ENCODE data around the gene PEX10.
A peak's percentile ranks its signal among the peaks of the same experiment; 100 is the strongest.
"Not testable (repeated sequence)": the region's sequence is repeated elsewhere in the genome, so short reads cannot be mapped to it uniquely, and the experiment has no call there.

The PEX10 gene

DNA sequence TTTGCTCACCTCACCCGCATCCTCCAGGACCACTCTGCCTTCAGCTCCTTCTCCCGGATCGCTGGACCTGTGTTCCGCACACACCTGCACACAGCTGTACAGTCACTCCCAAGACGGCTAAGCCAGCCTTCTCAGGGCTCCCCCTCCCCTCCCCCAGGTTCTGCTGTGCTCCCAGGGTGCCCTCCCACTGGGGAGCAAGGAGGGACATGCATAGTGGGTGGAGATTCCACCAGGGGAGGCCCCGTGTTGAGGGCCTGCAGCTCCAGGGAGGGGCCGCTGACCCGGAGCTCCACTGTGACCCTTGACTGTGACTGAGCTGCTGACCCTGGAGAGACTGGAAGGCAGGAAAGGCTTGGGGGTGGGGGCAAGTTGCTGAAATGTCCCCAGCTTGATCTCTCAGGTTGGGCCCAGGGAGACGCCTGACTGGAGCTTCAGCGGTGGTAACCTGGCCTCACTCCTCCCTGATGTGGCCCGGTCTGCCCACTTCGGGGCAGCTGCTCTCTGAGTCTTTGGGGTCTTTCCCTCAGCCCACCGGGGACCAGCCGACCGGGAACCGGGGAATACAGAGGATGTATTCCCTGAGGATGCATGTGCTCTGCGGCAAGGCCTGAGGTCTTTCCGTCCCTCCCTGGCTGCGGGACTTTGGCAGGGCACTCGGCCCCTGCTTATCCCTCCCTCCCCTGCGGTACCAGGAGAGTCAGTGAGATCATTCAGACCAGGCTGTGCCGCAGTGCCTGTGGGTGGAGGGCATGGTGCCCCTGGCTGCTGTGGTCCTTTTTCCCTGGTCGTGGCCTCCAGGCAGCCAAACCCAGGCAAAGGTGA, 35.1 kb upstream of the PEX10 start:
- Histone ChIP-seq H3K36me3 (ENCODE audit: insufficient read depth, low read length) (no peaks in the 10 kb centered on the region), H3K9ac (ENCODE audit: low read depth, low read length) (no peak overlapping the region), H3K4me1 (ENCODE audit: insufficient read depth, low read length) (peaks cover 21% of the 10 kb centered on the region; the same call in 1 of the 2 replicates), H3K9me3 (ENCODE audit: control insufficient read depth, insufficient read depth, low read length) (no peaks in the 10 kb centered on the region)

DNA sequence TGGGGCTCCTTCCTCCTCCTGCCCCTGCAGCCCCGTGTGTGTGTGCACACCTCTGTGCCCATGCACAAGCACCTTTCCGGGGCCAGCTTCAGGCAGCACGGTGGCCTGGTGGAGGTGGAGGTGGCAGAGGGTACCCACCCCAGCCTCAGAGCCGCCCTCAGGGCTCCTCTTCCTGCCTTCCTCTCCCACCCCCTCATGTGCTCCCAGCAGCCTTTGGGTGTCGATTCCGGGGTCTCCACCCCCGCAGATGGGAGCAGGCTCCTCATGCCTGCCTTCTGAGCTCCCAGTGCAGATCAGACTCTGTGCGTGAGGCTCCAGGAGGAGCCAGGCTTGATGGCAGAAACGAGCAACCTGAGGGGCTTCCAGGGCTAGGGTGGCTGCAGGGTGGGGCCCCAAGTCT, 34.5 kb upstream of the PEX10 start:
- Histone ChIP-seq H3K9ac (ENCODE audit: low read depth, low read length) (no peak overlapping the region), H3K36me3 (ENCODE audit: insufficient read depth, low read length) (no peaks in the 10 kb centered on the region), H3K9me3 (ENCODE audit: control insufficient read depth, insufficient read depth, low read length) (no peaks in the 10 kb centered on the region), H3K4me1 (ENCODE audit: insufficient read depth, low read length) (peaks cover 17% of the 10 kb centered on the region; the same call in 1 of the 2 replicates)

DNA sequence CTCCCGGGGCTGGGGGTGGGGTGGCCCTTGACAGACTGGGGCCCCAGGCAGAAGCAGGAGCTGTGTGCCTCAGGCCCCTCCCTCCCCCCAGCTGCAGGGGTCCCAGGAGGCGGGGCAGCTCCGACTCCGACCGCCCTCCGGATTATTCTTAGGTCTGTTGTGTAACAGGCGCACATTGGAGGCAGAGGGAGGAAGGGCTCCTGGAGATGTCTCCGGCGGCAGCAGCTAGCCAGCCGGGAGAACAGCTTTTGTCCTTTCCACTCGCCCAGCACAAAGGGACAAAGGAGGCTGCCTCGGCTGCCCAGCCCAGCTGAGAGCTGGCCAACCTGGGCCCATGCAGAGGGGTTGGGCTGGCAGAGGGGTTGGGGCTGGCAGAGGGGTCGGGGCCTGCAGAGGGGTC, 34.0 kb upstream of the PEX10 start:
- peaks cover 16% of the 10 kb centered on the region; the same call in 1 of the 2 replicates for H3K4me1 ChIP-seq (ENCODE audit: insufficient read depth, low read length)
- no peaks in the 10 kb centered on the region for H3K36me3 ChIP-seq (ENCODE audit: insufficient read depth, low read length)
- H3K9ac ChIP-seq (ENCODE audit: low read depth, low read length) = no peak overlapping the region
- H3K9me3 ChIP-seq (ENCODE audit: control insufficient read depth, insufficient read depth, low read length) = no peaks in the 10 kb centered on the region

DNA sequence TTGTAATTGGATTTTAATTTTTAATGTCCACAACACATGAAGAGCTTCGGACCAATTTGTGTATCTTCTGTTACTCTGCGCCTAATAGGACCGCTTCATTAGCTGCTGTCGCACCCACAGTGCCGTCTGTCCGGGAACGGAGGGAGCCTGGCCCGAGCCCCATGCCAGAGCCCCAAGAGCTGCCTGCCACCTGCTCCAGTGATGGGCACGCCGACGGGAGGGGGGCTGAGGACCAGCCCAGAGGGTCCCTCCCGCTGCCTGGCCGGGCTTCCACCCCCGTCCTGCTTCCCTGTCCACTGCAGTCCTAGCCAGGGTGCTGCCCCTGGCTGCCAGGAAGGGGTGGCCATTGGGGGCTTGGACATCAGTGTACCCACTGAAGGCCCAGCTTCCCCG, 33.5 kb upstream of the PEX10 start:
- no peaks in the 10 kb centered on the region for H3K36me3 ChIP-seq (ENCODE audit: insufficient read depth, low read length)
- no peak overlapping the region for H3K9ac ChIP-seq (ENCODE audit: low read depth, low read length)
- no peaks in the 10 kb centered on the region for H3K9me3 ChIP-seq (ENCODE audit: control insufficient read depth, insufficient read depth, low read length)
- peaks cover 13% of the 10 kb centered on the region; the same call in 1 of the 2 replicates for H3K4me1 ChIP-seq (ENCODE audit: insufficient read depth, low read length)

DNA sequence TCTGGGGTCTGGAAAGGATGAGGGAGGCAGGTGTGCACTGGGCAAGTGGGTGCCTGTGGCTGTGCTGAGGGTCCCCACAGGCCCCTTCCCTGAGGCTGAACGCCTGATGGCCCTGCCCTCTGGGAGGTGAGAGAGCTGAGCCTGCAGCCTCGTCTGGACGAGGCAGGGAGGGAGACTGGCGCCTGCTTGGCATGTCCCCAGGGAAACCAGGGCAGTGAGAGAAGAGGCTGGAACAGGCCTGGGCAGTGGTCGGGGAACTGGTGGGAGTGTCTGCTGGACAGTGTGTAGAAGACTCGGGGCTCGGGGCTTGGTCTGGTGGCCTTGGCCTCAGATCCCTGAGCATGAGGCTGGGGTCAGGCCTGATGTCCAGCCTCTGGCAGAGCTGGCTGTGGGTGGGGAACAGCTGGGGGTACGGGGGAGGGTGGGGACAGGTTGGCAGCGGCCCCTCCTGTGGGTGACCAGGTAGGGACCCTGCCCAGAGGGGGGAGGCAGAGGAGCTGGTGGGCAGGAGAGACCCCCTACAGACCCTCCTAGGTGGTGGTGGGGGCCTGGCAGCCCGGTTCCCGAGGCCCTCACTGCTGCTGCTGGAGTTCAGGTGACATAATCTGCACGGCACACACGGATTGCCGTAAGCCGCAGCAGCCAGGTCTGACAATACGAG, 32.9 kb upstream of the PEX10 start:
- no peaks in the 10 kb centered on the region for H3K36me3 ChIP-seq (ENCODE audit: insufficient read depth, low read length)
- H3K9ac ChIP-seq (ENCODE audit: low read depth, low read length) = no peak overlapping the region
- peaks cover 13% of the 10 kb centered on the region; the same call in 1 of the 2 replicates for H3K4me1 ChIP-seq (ENCODE audit: insufficient read depth, low read length)
- no peaks in the 10 kb centered on the region for H3K9me3 ChIP-seq (ENCODE audit: control insufficient read depth, insufficient read depth, low read length)

DNA sequence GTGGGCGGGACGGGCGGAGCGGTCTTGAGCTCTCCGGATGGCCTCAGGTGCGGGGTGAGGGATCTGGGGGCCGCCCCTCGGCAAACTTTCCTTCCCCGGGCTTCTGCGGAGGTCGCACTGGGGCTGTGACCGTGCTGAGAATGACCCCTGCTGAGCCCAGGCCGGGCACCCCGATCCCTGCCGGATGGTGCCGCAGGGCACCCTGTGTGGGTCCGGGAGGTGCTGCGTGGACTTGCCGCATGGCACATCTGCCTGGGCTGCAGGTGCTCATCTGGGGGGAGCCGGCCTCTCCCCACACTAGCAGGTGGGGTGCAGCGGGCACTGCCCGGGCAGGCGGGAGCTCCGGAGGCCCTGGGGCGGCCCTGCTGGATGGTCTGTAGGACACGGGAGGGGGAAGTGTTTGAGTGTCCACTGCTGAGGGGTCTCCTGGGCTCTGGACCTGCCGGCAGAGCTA, 31.8 kb upstream of the PEX10 start:
- Histone ChIP-seq H3K36me3 (ENCODE audit: insufficient read depth, low read length) (no peaks in the 10 kb centered on the region), H3K9me3 (ENCODE audit: control insufficient read depth, insufficient read depth, low read length) (no peaks in the 10 kb centered on the region), H3K4me1 (ENCODE audit: insufficient read depth, low read length) (peaks cover 13% of the 10 kb centered on the region; the same call in 1 of the 2 replicates), H3K9ac (ENCODE audit: low read depth, low read length) (peak overlapping the region; percentile 6; the same call in 1 of the 2 replicates)

DNA sequence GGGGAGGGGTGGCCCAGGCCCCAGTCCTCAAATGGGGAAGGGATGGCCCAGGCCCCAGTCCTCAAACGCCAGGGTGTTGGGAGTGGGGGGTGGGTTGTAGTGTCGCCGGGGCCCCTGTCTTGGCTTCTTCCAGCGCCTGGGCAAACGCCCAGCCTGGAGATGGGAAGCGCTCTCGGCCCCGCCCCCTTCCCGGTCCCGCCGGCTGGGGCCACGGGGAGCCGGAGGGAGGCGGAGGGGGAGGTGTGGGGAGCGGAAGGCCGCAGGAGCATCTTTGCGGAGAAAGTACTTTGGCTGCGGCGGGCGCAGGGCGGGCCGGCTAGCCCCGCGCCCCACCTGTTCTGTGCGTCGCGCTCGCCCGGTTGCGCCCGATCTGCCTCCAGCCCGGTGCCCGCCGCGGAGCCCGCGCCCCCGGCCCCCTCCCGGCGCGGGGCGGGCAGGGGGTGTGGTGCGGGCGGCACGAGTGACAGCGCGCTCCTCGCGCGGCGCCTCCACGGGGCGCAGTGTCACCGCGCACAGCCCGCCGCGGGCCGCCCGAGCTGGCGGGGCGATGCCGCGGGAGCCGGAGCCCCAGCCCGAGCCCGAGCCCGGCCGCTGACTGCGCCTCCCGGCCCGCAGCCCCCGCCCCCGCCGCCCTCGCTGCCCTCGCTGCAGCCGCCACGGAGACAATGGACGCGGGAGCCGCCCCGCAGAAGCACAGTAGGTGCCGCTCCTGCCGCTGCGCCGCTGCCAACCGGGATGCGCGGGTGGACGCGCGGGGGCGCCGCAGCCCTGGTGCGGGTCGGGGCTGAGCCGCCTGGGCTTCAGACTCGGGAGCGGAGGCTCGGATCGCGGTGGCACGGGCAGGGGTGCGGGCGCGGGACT, 31.1 kb upstream of the PEX10 start:
- Histone ChIP-seq H3K4me1 (ENCODE audit: insufficient read depth, low read length) (peaks cover 13% of the 10 kb centered on the region; the same call in 1 of the 2 replicates), H3K9me3 (ENCODE audit: control insufficient read depth, insufficient read depth, low read length) (no peaks in the 10 kb centered on the region), H3K36me3 (ENCODE audit: insufficient read depth, low read length) (no peaks in the 10 kb centered on the region), H3K9ac (ENCODE audit: low read depth, low read length) (peak overlapping the region; percentile 6; the same call in 1 of the 2 replicates)

DNA sequence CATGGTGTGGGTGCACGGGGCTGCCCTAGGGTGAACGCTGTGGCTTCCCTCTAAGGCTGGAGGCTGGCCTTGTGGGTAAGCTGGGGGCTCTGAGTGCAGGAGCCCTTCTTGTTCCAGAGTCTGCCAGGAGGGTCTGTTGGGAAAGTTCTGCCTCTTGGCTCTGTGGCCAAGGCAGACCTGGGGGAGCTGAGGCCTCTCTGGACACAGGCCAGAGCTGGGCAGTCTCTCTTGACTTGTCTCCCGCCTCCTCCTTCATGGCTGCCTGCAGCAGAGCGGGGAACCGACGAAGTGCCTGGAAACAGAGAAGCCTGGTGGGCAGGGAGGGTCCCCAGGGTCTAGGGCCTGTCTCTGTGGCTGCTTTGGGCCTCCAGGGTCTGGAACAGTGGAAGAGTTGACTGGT, 30.3 kb upstream of the PEX10 start:
- no peak overlapping the region for H3K9ac ChIP-seq (ENCODE audit: low read depth, low read length)
- no peaks in the 10 kb centered on the region for H3K36me3 ChIP-seq (ENCODE audit: insufficient read depth, low read length)
- peaks cover 9% of the 10 kb centered on the region; the same call in 1 of the 2 replicates for H3K4me1 ChIP-seq (ENCODE audit: insufficient read depth, low read length)
- no peaks in the 10 kb centered on the region for H3K9me3 ChIP-seq (ENCODE audit: control insufficient read depth, insufficient read depth, low read length)

DNA sequence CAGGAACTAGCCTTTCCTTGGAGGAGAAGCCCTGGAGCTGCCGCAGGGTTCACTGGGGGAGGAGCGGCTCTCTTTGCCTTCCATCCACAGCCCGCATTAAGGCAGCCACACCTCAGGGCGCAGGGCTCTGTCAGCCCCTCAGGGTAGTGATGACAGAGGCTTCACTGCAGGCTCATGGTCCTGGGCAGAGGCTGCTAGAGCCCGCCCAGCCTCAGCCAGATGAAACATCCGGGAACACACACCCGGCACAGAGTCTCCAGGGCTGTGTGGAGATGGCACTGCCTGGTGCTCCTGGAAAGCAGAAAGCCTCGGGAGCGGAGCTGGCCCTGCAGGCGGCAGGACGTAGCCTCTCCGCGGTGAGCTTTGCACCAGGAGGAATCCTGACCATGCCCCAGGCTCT, 29.4 kb upstream of the PEX10 start:
- Histone ChIP-seq H3K36me3 (ENCODE audit: insufficient read depth, low read length) (no peaks in the 10 kb centered on the region), H3K9ac (ENCODE audit: low read depth, low read length) (no peak overlapping the region), H3K9me3 (ENCODE audit: control insufficient read depth, insufficient read depth, low read length) (no peaks in the 10 kb centered on the region), H3K4me1 (ENCODE audit: insufficient read depth, low read length) (peaks cover under 1% of the 10 kb centered on the region; the same call in 1 of the 2 replicates)

DNA sequence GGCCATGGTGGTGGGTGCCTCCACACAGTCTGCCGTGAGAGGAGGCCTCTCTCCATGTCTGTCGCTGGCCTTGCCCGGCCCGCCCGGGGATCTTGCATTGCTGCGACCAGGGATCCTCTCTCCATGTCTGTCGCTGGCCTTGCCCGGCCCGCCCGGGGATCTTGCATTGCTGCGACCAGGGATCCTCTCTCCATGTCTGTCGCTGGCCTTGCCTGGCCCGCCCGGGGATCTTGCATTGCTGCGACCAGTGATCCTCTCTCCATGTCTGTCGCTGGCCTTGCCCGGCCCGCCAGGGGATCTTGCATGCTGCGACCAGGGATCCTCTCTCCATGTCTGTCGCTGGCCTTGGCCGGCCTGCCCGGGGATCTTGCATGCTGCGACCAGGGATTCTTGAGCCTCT, 28.0 kb upstream of the PEX10 start:
- not testable (repeated sequence) for H3K9ac ChIP-seq (ENCODE audit: low read depth, low read length); H3K9me3 ChIP-seq (ENCODE audit: control insufficient read depth, insufficient read depth, low read length); H3K4me1 ChIP-seq (ENCODE audit: insufficient read depth, low read length); H3K36me3 ChIP-seq (ENCODE audit: insufficient read depth, low read length)

DNA sequence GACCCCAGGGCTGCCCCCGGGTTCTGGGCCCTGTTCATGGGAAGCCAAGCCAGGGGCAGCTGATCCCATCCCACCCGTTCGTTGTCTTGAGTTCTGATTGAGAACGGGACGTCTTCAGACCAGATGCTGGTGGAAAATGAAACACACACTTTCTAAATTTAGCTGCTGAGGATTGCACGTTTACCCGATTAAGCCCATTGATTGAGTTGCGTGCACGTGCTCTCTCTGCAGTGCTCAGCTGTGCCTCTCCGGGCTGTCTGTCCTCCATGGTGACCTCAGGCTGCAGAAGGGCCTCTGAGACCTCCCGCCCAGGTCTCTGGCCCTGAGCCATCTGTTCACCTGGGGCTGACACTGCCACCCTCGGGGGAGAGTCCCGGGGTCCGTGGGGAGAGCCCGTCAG, 27.0 kb upstream of the PEX10 start:
- no peaks in the 10 kb centered on the region for H3K4me1 ChIP-seq (ENCODE audit: insufficient read depth, low read length)
- H3K9ac ChIP-seq (ENCODE audit: low read depth, low read length) = no peak overlapping the region
- H3K36me3 ChIP-seq (ENCODE audit: insufficient read depth, low read length) = no peaks in the 10 kb centered on the region
- no peaks in the 10 kb centered on the region for H3K9me3 ChIP-seq (ENCODE audit: control insufficient read depth, insufficient read depth, low read length)

DNA sequence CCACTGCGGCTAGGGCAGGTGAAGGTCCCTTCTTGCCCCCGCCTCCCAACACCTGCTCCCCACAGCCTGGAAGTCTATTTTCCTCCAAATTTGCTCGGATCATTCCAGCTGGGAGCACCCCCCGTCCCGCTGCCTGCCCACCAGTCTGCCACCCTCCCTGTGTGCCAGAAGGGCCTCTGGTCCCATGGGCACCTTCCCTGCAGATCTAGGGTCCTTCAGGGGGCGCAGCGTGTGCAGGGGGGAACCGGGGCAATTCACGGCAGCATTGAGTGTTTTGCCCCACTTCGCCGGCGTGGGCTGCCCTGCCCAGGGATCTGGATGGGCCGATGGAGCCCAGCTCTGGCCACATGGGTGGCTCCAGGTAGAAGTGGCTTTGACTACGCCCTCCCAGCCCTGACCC, 26.3 kb upstream of the PEX10 start:
- Histone ChIP-seq H3K4me1 (ENCODE audit: insufficient read depth, low read length) (no peaks in the 10 kb centered on the region), H3K9ac (ENCODE audit: low read depth, low read length) (no peak overlapping the region), H3K36me3 (ENCODE audit: insufficient read depth, low read length) (no peaks in the 10 kb centered on the region), H3K9me3 (ENCODE audit: control insufficient read depth, insufficient read depth, low read length) (no peaks in the 10 kb centered on the region)

DNA sequence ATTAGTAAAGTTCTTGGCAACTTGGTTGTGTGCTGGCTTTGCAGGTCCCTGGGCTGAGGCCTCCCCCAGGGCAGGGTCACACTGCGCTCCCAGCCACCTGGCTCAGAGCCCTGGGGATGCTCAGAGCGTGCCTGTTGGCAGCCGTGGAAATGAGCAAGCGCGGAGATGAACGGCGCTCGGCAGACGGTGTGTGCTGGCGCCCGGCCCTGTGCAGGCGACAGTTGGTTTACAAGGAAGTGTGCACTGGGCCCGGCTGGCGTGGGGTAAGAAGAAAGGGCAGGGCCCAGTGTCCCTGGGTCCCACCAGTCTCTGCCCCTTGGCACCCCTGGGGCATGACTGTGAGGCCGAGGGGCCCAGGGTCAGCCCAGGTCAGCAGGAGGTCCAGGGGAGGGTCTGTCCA, 25.7 kb upstream of the PEX10 start:
- H3K9ac ChIP-seq (ENCODE audit: low read depth, low read length) = no peak overlapping the region

DNA sequence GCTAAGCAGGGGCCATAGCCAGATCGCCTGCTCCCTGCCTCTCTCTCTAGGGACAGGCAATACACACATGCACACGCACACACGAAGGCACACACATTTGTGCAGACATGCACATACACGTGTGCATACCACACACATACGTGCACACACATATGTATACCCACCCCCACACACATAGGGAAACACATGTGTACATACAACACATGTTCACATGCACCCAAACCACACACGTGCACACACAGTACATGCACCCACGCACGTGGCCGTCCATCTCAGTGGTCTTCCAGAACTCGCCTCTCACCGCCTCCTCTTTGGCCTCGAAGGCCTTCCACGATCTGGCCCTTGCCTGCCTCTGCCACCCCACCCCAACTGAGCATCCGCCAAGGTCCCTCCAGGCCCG, 25.3 kb upstream of the PEX10 start:
- H3K36me3 ChIP-seq (ENCODE audit: insufficient read depth, low read length) = no peaks in the 10 kb centered on the region
- no peaks in the 10 kb centered on the region for H3K9me3 ChIP-seq (ENCODE audit: control insufficient read depth, insufficient read depth, low read length)
- no peaks in the 10 kb centered on the region for H3K4me1 ChIP-seq (ENCODE audit: insufficient read depth, low read length)
- no peak overlapping the region for H3K9ac ChIP-seq (ENCODE audit: low read depth, low read length)

More for the DNA sequence above, 25.7 kb upstream of the PEX10 start:
- Histone ChIP-seq H3K36me3 (ENCODE audit: insufficient read depth, low read length) (no peaks in the 10 kb centered on the region), H3K9me3 (ENCODE audit: control insufficient read depth, insufficient read depth, low read length) (no peaks in the 10 kb centered on the region), H3K4me1 (ENCODE audit: insufficient read depth, low read length) (no peaks in the 10 kb centered on the region)
